Neural crest cell (in vitro differentiated cells): Measurements from ENCODE around the gene KLC1. TPM values are rescaled to one million over a fixed set of nuclear protein-coding genes. Genes with fewer than 3 reads are reported as not detected.

ENCODE experiments used
- DNase-seq: peaks from one replicate; pipeline ENCODE4 v3.0.0; 2021; ENCODE audit warnings: low read depth, mixed read lengths, low spot score
- H3K27ac Mint-ChIP-seq: one replicate; pipeline ENCODE4 v1.8.0; 2021; ENCODE audit warnings: mild to moderate bottlenecking, mixed read lengths; ENCODE audit not compliant: unreplicated experiment
- H3K27me3 Mint-ChIP-seq: 2 replicates; pipeline ENCODE4 v1.8.0; 2021; ENCODE audit warnings: low read depth, mild to moderate bottlenecking, mixed read lengths
- H3K36me3 Mint-ChIP-seq: 2 replicates; pipeline ENCODE4 v1.8.0; 2021; ENCODE audit warnings: low read depth, mild to moderate bottlenecking, mixed read lengths
- H3K4me1 Mint-ChIP-seq: 2 replicates; pipeline ENCODE4 v1.8.0; 2021; ENCODE audit warnings: mixed read lengths
- H3K4me3 Mint-ChIP-seq: one replicate; pipeline ENCODE4 v1.8.0; 2021; ENCODE audit warnings: mild to moderate bottlenecking, mixed read lengths
- H3K9me3 Mint-ChIP-seq: 2 replicates; pipeline ENCODE4 v1.8.0; 2021; ENCODE audit warnings: mixed read lengths
- CTCF ChIP-seq: fragments of 200-600 bp; sonication (generic); conservative IDR thresholded peaks from 2 replicates; pipeline ENCODE4 v1.5.0; 2021; ENCODE audit warnings: antibody characterized with exemption, mild to moderate bottlenecking
- total RNA-seq: library from RNA; stranded (reverse); gene quantifications from 2 replicates; pipeline ENCODE4 v1.2.1, GENCODE V29; 2021

Gene KLC1
- total RNA-seq, 1 donor from 2014 or later: 173 TPM

GRCh38 chr14:103739466-103739792, 110.4 kb downstream of the KLC1 start:
- DNase-seq: no peak
- no peaks in the 10 kb centered on the region for H3K9me3 Mint-ChIP-seq
- no peaks in the 10 kb centered on the region for H3K36me3 Mint-ChIP-seq
- no peak for TF ChIP-seq CTCF
- H3K4me1 Mint-ChIP-seq: peaks cover 3% of the 10 kb centered on the region
- no peak overlapping the region for H3K27ac Mint-ChIP-seq
- H3K4me3 Mint-ChIP-seq: no peak overlapping the region
- no peaks in the 10 kb centered on the region for H3K27me3 Mint-ChIP-seq

- no peak for TF ChIP-seq CTCF
- Mint-ChIP-seq H3K4me1 (no peaks in the 10 kb centered on the region), H3K9me3 (no peaks in the 10 kb centered on the region), H3K36me3 (no peaks in the 10 kb centered on the region), H3K27me3 (no peaks in the 10 kb centered on the region), H3K4me3 (no peak overlapping the region), H3K27ac (no peak overlapping the region)
- DNase-seq: no peak
Measured at GRCh38 chr14:103739793-103740501, 110.9 kb downstream of the KLC1 start.

- no peak overlapping the region for H3K4me3 Mint-ChIP-seq
- DNase-seq: no peak
- H3K27me3 Mint-ChIP-seq: no peaks in the 10 kb centered on the region
Measured at GRCh38 chr14:103740991-103741689, 112.1 kb downstream of the KLC1 start.

DNA sequence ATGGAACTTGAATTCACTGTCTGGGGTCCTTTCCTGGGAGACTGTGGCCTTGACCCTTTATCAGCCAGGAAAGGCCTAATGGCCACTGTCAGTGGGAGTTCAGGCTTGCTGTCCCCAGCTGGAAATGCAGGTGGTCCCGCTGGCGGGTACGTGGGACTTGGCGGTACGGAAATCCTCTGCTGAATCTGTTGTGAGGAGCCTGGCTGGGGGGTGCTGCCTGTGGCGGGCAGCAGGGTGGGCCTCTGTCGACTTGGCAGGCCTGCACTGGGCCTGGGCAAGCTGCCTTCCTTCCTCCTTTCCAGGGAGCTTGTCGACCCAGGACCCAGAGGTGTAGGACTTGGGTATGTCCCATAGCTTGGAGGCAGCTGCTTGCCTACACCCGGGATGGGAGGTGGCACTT, 112.9 kb downstream of the KLC1 start:
- Mint-ChIP-seq H3K27me3 (no peaks in the 10 kb centered on the region), H3K9me3 (no peaks in the 10 kb centered on the region), H3K4me3 (no peak overlapping the region), H3K36me3 (no peaks in the 10 kb centered on the region), H3K4me1 (no peaks in the 10 kb centered on the region), H3K27ac (peak overlapping the region; percentile 35)
- no peak for TF ChIP-seq CTCF
- no peak for DNase-seq

More at GRCh38 chr14:103740991-103741689, 112.1 kb downstream of the KLC1 start:
- no peak overlapping the region for H3K27ac Mint-ChIP-seq
- H3K36me3 Mint-ChIP-seq: no peaks in the 10 kb centered on the region
- H3K9me3 Mint-ChIP-seq: no peaks in the 10 kb centered on the region
- H3K4me1 Mint-ChIP-seq: no peaks in the 10 kb centered on the region
- TF ChIP-seq CTCF: no peak

GRCh38 chr14:103742499-103743255, 113.7 kb downstream of the KLC1 start:
- no peak overlapping the region for H3K4me3 Mint-ChIP-seq
- no peaks in the 10 kb centered on the region for H3K9me3 Mint-ChIP-seq
- no peaks in the 10 kb centered on the region for H3K4me1 Mint-ChIP-seq
- no peak for TF ChIP-seq CTCF
- H3K27me3 Mint-ChIP-seq: no peaks in the 10 kb centered on the region
- DNase-seq: no peak
- H3K27ac Mint-ChIP-seq: no peak overlapping the region
- H3K36me3 Mint-ChIP-seq: no peaks in the 10 kb centered on the region
